GM12878 (cell line): Measurements from ENCODE around the gene EID1. TPM values are rescaled to one million over a fixed set of nuclear protein-coding genes. Genes with fewer than 3 reads are reported as not detected.

Source experiments
- ATAC-seq: fragments of 200-7000 bp; cut with Tn5 transposase; 3 replicates; pipeline ENCODE4 v1.9.1; 2020; ENCODE audit warnings: mild to moderate bottlenecking, moderate library complexity
- BruUV-seq: library from RNA; stranded (reverse); fragments of 400-500 nt; replicated peaks from 2 replicates; lab custom pipeline; 2021; lab: Mats Ljungman, UMichigan
- CTCF ChIA-PET: fragments of 300-600 bp; sonication (Branson Sonifier 250); formaldehyde crosslinking; extraction: SDS; loops from one replicate; lab custom pipeline; 2021; ENCODE audit warnings: inconsistent platforms; lab: Yijun Ruan, JAX
- POLR2A ChIA-PET: fragments of 350-600 bp; formaldehyde crosslinking; extraction: SDS; loops from one replicate; lab custom pipeline; 2021; ENCODE audit warnings: inconsistent platforms; lab: Charles Lee
- RAD21 ChIA-PET: fragments of 300-600 bp; sonication (Branson Sonifier 250); formaldehyde crosslinking; loops from one replicate; lab custom pipeline; 2023; ENCODE audit warnings: antibody characterized with exemption; ENCODE audit not compliant: unreplicated experiment; lab: Charles Lee
- SMC1A ChIA-PET: fragments of 300-600 bp; sonication (Branson Sonifier 250); formaldehyde crosslinking; loops from one replicate; lab custom pipeline; 2023; ENCODE audit not compliant: unreplicated experiment, uncharacterized antibody; lab: Charles Lee
- DNase-seq: peaks from one replicate; pipeline ENCODE4 v3.0.0-alpha.2; 2011; ENCODE audit warnings: low read depth, low spot score
- FAIRE-seq: peaks from 3 replicates; lab custom pipeline; 2011; peaks lifted over from hg19 to GRCh38; lab: Jason Lieb, UNC
- H2AFZ ChIP-seq: 2 replicates; pipeline ENCODE4 v1.6.0; 2011; ENCODE audit warnings: low read depth, low read length, control low read depth; ENCODE audit not compliant: control insufficient read depth
- H3K27ac ChIP-seq: 2 replicates; pipeline ENCODE4 v1.5.1; 2011; ENCODE audit warnings: control low read depth; ENCODE audit not compliant: control insufficient read depth, insufficient read depth
- H3K27me3 ChIP-seq, 2 experiments: replicated peaks in 1 of 2; 2 replicates each; pipeline versions ENCODE4 v1.6.0 to v1.6.1; 2011; ENCODE audit warnings: low read length in 1 of 2; ENCODE audit not compliant: control insufficient read depth in 2 of 2, insufficient read depth in 2 of 2
- H3K36me3 ChIP-seq, 2 experiments: 2 replicates each; pipeline ENCODE4 v1.5.1; 2011; ENCODE audit warnings: low read length in 1 of 2; ENCODE audit not compliant: control insufficient read depth in 2 of 2, insufficient read depth in 2 of 2
- H3K4me1 ChIP-seq: 2 replicates; pipeline ENCODE4 v1.6.1; 2011; ENCODE audit warnings: mild to moderate bottlenecking, low read length, moderate library complexity, mixed read lengths; ENCODE audit not compliant: control insufficient read depth, insufficient read depth
- H3K4me2 ChIP-seq: 2 replicates; pipeline ENCODE4 v1.6.0; 2011; ENCODE audit warnings: control low read depth; ENCODE audit not compliant: control insufficient read depth, insufficient read depth
- H3K4me3 ChIP-seq: fragments of 200-600 bp; sonication (generic); 2 replicates; pipeline ENCODE4 v1.5.1; 2016
- H3K79me2 ChIP-seq: 2 replicates; pipeline ENCODE4 v1.6.0; 2011; ENCODE audit warnings: low read length; ENCODE audit not compliant: control insufficient read depth, insufficient read depth
- H3K9ac ChIP-seq: 2 replicates; pipeline ENCODE4 v1.8.0; 2011; ENCODE audit warnings: low read length, control low read depth, mixed read lengths; ENCODE audit not compliant: control insufficient read depth, insufficient read depth
- H3K9me3 ChIP-seq: replicated peaks from 3 replicates; pipeline ENCODE4 v1.5.1; 2011; ENCODE audit warnings: mild to moderate bottlenecking, low read length; ENCODE audit not compliant: control insufficient read depth, insufficient read depth
- H4K20me1 ChIP-seq: 2 replicates; pipeline ENCODE4 v1.6.0; 2011; ENCODE audit not compliant: control insufficient read depth, insufficient read depth
- BCL11A ChIP-seq: IDR thresholded peaks from 2 replicates; pipeline ENCODE4 v1.6.1; 2011; ENCODE audit warnings: low read depth, low read length
- CREM ChIP-seq: IDR thresholded peaks from 2 replicates; pipeline ENCODE4 v1.6.1; 2014; ENCODE audit warnings: antibody characterized with exemption, low read depth
- E4F1 ChIP-seq: fragments of 450-650 bp; IDR thresholded peaks from 2 replicates; pipeline ENCODE4 v1.6.1; 2018; ENCODE audit warnings: borderline replicate concordance, mild to moderate bottlenecking; ENCODE audit not compliant: partially characterized antibody
- HSF1 ChIP-seq: fragments of 150-350 bp; IDR thresholded peaks from 2 replicates; pipeline ENCODE4 v1.6.1; 2014; ENCODE audit warnings: mild to moderate bottlenecking, low read depth, low read length
- MAX ChIP-seq: IDR thresholded peaks from 2 replicates; pipeline ENCODE4 v1.6.1; 2012; ENCODE audit warnings: low read depth, low read length, improper control_type of control experiment
- MEF2A ChIP-seq: IDR thresholded peaks from 2 replicates; pipeline ENCODE4 v1.6.1; 2011; ENCODE audit warnings: low read depth, mild to moderate bottlenecking, low read length, moderate library complexity; ENCODE audit not compliant: insufficient read depth
- PAX5 ChIP-seq: IDR thresholded peaks from 2 replicates; pipeline ENCODE4 v1.6.1; 2011; ENCODE audit warnings: low read depth, low read length, borderline replicate concordance
- PAX8 ChIP-seq: fragments of 450-650 bp; IDR thresholded peaks from 2 replicates; pipeline ENCODE4 v1.6.1; 2017; ENCODE audit warnings: mild to moderate bottlenecking, moderate library complexity
- PRDM15 ChIP-seq: fragments of 450-650 bp; formaldehyde crosslinking; IDR thresholded peaks from 2 replicates; pipeline ENCODE4 v1.4.0; 2020; ENCODE audit warnings: mild to moderate bottlenecking, moderate library complexity
- RB1 ChIP-seq: fragments of 450-650 bp; formaldehyde crosslinking; IDR thresholded peaks from 2 replicates; pipeline ENCODE4 v1.6.1; 2017; ENCODE audit warnings: mild to moderate bottlenecking, borderline replicate concordance
- RCOR1 ChIP-seq: conservative IDR thresholded peaks from 2 replicates; pipeline ENCODE4 v1.6.1; 2012; ENCODE audit warnings: low read depth, low read length, improper control_type of control experiment
- ZBTB33 ChIP-seq: fragments of 450-650 bp; IDR thresholded peaks from 2 replicates; pipeline ENCODE4 v1.6.1; 2017; ENCODE audit warnings: mild to moderate bottlenecking
- ZNF24 ChIP-seq: fragments of 450-650 bp; IDR thresholded peaks from 2 replicates; pipeline ENCODE4 v1.6.1; 2017; ENCODE audit warnings: antibody characterized with exemption, mild to moderate bottlenecking
- in situ Hi-C: fragments of 300-500 bp; cut with MboI; formaldehyde crosslinking; loops from 9 replicates; pipeline ENCODE4 v1.14.3; 2018; ENCODE audit warnings: mixed read lengths
- intact Hi-C: fragments of 100-400 bp; cut with micrococcal nuclease; formaldehyde crosslinking; loops from one replicate; pipeline ENCODE4 v1.14.2; 2022; ENCODE audit not compliant: unreplicated experiment
- polyA plus RNA-seq, 11 experiments: library from polyadenylated mRNA; depleted of rRNA in 4 of 11; unstranded in 6 of 11; stranded (reverse) in 5 of 11; fragments of >200 nt; fragmentation: Nextera tagmentation in 4 of 11; fragmentation: Illumina TruSeq in 1 of 11; extraction: Ambion mirVana in 4 of 11; extraction: Trizol in 1 of 11; gene quantifications; 1 replicate in 1 of 11; 2 replicates in 10 of 11; pipeline versions ENCODE4 v1.2.1 to v1.2.3, GENCODE V29; 2011 to 2016; ENCODE audit warnings: inconsistent platforms in 2 of 11, missing spikeins in 2 of 11, low read depth in 1 of 11
- total RNA-seq, 4 experiments: library from RNA; depleted of rRNA in 3 of 4; stranded (reverse); fragments of >200 nt in 3 of 4; fragmentation: Illumina TruSeq in 1 of 4; extraction: Trizol in 1 of 4; gene quantifications; 2 replicates each; pipeline versions ENCODE4 v1.2.1 to v1.2.3, GENCODE V29; 2013 to 2021

Gene EID1
- total and polyA plus RNA-seq, 10 of the 15 experiments (the other 5 are each of a cell fraction or from before 2014, with no cell fraction given), result 45.6 to 210 (median 124) TPM

- no peak overlapping the region for H3K4me3 ChIP-seq
- BruUV-seq, result no TSS peak
- ATAC-seq, result no peak
- no peaks in the 10 kb centered on the region; the same call in 2 of the 3 replicates for H3K9me3 ChIP-seq
- no peak overlapping the region for H2AFZ ChIP-seq
- in situ Hi-C loops, result no loop called here
- no peaks in the 10 kb centered on the region for H3K36me3 ChIP-seq
- intact Hi-C loops, result no loop called here
- SMC1A ChIA-PET, result no interaction called here
- H4K20me1 ChIP-seq, result no peaks in the 10 kb centered on the region
- H3K4me2 ChIP-seq, result no peak overlapping the region
- no peaks in the 10 kb centered on the region for H3K4me1 ChIP-seq
- H3K9ac ChIP-seq, result no peak overlapping the region
- POLR2A ChIA-PET, result no interaction called here
- H3K27ac ChIP-seq, result no peak overlapping the region
- no peak for DNase-seq
- CTCF ChIA-PET, result no interaction called here
- no peak for FAIRE-seq
- H3K79me2 ChIP-seq, result no peaks in the 10 kb centered on the region
- no peaks in the 10 kb centered on the region for H3K27me3 ChIP-seq
- RAD21 ChIA-PET, result no interaction called here
- no peak for TF ChIP-seq ZBTB33
- no peak for TF ChIP-seq BCL11A
- no peak for TF ChIP-seq RCOR1
- TF ChIP-seq CREM, result no peak
- TF ChIP-seq PAX5, result no peak
- TF ChIP-seq ZNF24, result no peak
- TF ChIP-seq E4F1, result no peak
- no peak for TF ChIP-seq RB1
- TF ChIP-seq MAX, result no peak
- no peak for TF ChIP-seq PRDM15 (CRISPR knock-in tag)
- TF ChIP-seq MEF2A, result no peak
- no peak for TF ChIP-seq PAX8
- no peak for TF ChIP-seq HSF1
These were observed 44.3 kb upstream of the EID1 start for GRCh38 chr15:48833526-48834239.
